Measurements from ENCODE around the gene SEL1L2. TPM values are rescaled to one million over a fixed set of nuclear protein-coding genes. Genes with fewer than 3 reads are reported as not detected.
A peak's percentile ranks its signal among the peaks of the same experiment; 100 is the strongest.
"Not testable (repeated sequence)": the region's sequence is repeated elsewhere in the genome, so short reads cannot be mapped to it uniquely, and the experiment has no call there.

Gene SEL1L2
- total and polyA plus RNA-seq, 4 donors, result not detected

DNA sequence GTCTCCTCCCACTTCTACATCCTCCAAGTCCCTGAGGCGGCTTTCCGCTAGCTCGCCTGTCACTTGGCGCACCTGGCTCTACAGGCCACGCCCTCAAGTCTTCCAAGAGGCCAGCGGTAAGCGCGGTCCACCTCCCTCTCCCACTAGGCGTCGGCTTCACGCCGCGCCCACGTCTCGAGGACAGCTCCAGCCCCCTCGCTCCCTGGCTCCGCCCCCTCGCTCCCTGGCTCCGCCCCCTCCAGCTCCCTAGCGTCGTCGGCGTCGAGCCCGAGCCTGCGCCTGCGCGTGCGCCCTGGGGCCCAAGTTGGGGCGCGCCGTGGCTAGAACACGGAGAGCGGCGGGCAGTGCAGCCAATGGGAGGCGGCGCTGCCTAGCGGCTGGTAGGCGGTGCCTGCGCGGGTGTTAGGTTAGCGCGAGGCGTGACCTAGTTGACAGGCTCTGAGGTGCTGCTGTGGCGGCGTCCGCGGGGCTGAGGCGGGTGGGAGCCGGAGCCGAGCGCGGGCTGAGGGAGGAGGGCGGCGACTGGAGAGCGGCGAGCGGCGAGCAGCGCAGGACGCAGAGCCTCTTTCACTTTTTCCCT, 4.8 kb upstream of the SEL1L2 start, which contains the start of gene MACROD2:
MACROD2 (plus strand) TSS at position 431 of the 580 bp plus-strand sequence.
- no peaks in the 10 kb centered on the region for H3K36me3 ChIP-seq (ENCODE audit: control insufficient read depth in 4 of 4, insufficient read depth in 4 of 4, low read length in 4 of 4)
- peaks cover 0 to 14% (median 8%) of the 10 kb centered on the region in 3 donors for H3K27me3 ChIP-seq (ENCODE audit: control insufficient read depth in 3 of 3, insufficient read depth in 3 of 3, low read length in 2 of 3)
- TF ChIP-seq, protein P1, sequence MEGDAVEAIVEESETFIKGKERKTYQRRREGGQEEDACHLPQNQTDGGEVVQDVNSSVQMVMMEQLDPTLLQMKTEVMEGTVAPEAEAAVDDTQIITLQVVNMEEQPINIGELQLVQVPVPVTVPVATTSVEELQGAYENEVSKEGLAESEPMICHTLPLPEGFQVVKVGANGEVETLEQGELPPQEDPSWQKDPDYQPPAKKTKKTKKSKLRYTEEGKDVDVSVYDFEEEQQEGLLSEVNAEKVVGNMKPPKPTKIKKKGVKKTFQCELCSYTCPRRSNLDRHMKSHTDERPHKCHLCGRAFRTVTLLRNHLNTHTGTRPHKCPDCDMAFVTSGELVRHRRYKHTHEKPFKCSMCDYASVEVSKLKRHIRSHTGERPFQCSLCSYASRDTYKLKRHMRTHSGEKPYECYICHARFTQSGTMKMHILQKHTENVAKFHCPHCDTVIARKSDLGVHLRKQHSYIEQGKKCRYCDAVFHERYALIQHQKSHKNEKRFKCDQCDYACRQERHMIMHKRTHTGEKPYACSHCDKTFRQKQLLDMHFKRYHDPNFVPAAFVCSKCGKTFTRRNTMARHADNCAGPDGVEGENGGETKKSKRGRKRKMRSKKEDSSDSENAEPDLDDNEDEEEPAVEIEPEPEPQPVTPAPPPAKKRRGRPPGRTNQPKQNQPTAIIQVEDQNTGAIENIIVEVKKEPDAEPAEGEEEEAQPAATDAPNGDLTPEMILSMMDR (IDR thresholded peaks at IDR 0.05; ENCODE audit: control extremely low read depth, extremely low read depth), result no peak
- peaks cover 0 to 1% (median 0%) of the 10 kb centered on the region in 5 donors for H3K4me1 ChIP-seq (ENCODE audit: control insufficient read depth in 5 of 5, insufficient read depth in 5 of 5, low read length in 5 of 5)
- H3K4me3 ChIP-seq, result peak within 1 kb of the TSS; percentile 89
- 2 to 4% methylated on average over 61 of the region's 61 CpGs for WGBS, 2 donors
- DNase-seq, result peak; percentile 78 to 88 (median 88)
- H3K9ac ChIP-seq (ENCODE audit: insufficient read depth in 1 of 2, low read length in 2 of 2), result no peak within 1 kb of the TSS
- peak within 1 kb of the TSS in 1 of 2 donors; percentile 55 for H3K27ac ChIP-seq (ENCODE audit: low read depth in 1 of 2, low read length in 1 of 2)
- peaks cover 0 to 16% (median 2%) of the 10 kb centered on the region in 4 donors for H3K9me3 ChIP-seq (ENCODE audit: control insufficient read depth in 4 of 4, insufficient read depth in 3 of 4, low read length in 3 of 4)
- peak; percentile 98 for ATAC-seq (ENCODE audit: insufficient read depth, low FRiP score)

DNA sequence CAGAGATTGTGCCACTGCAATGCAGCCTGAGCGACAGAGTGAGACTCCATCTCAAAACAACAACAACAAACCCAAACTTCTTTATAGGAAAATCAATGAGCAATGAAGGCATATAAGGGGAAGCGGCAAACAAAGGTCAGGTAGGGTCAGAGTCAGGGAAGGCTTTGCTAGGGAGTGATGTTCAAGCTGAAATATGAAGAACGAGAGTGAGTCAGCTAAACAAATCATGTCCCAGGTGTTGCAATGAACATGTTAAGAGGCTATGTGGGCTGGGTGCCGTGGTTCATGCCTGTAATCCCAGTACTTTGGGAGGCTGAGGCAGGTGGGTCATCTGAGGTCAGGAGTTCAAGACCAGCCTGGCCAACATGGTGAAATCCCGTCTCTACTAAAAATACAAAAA, 1.5 kb upstream of the SEL1L2 start:
- WGBS, 2 donors, result 92 to 97% methylated on average over 5 of the region's 5 CpGs
- not testable (repeated sequence) for H3K4me3 ChIP-seq; ATAC-seq (ENCODE audit: insufficient read depth, low FRiP score); DNase-seq; H3K36me3 ChIP-seq (ENCODE audit: control insufficient read depth in 4 of 4, insufficient read depth in 4 of 4, low read length in 4 of 4); H3K4me1 ChIP-seq (ENCODE audit: control insufficient read depth in 5 of 5, insufficient read depth in 5 of 5, low read length in 5 of 5); H3K9ac ChIP-seq (ENCODE audit: insufficient read depth in 1 of 2, low read length in 2 of 2); H3K27me3 ChIP-seq (ENCODE audit: control insufficient read depth in 3 of 3, insufficient read depth in 3 of 3, low read length in 2 of 3); H3K27ac ChIP-seq (ENCODE audit: low read depth in 1 of 2, low read length in 1 of 2)
- H3K9me3 ChIP-seq (ENCODE audit: control insufficient read depth in 4 of 4, insufficient read depth in 3 of 4, low read length in 3 of 4), result peaks cover 0 to 16% (median 3%) of the 10 kb centered on the region in 4 donors

DNA sequence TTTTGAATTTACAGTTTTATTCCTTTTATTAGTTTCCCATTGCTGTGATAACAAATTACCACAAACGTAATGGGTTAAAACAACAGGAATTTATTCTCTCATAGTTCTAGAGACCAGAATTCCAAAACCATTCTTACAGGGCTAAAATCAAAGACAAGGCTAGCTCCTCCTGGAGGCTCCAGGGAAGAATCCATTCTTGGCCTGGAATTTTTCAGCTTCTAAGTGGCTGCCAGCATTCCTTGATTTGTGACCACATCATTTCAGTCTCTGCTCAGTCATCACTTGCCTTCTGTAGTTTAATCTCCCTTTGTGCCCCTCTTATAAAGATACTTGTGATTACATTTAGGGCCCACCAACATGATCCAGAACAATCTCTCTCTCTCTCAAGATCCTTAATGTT, 897 bp upstream of the SEL1L2 start:
- peaks cover 0 to 1% (median 0%) of the 10 kb centered on the region in 5 donors for H3K4me1 ChIP-seq (ENCODE audit: control insufficient read depth in 5 of 5, insufficient read depth in 5 of 5, low read length in 5 of 5)
- no peak for DNase-seq
- TF ChIP-seq, protein P1 (IDR thresholded peaks at IDR 0.05; ENCODE audit: control extremely low read depth, extremely low read depth), result no peak
- H3K4me3 ChIP-seq, result no peak overlapping the region
- peaks cover 0 to 2% (median 2%) of the 10 kb centered on the region in 3 donors for H3K27me3 ChIP-seq (ENCODE audit: control insufficient read depth in 3 of 3, insufficient read depth in 3 of 3, low read length in 2 of 3)
- no peaks in the 10 kb centered on the region for H3K36me3 ChIP-seq (ENCODE audit: control insufficient read depth in 4 of 4, insufficient read depth in 4 of 4, low read length in 4 of 4)
- H3K27ac ChIP-seq (ENCODE audit: low read depth in 1 of 2, low read length in 1 of 2), result no peak overlapping the region
- H3K9ac ChIP-seq (ENCODE audit: insufficient read depth in 1 of 2, low read length in 2 of 2), result no peak overlapping the region
- H3K9me3 ChIP-seq (ENCODE audit: control insufficient read depth in 4 of 4, insufficient read depth in 3 of 4, low read length in 3 of 4), result peaks cover 0 to 16% (median 3%) of the 10 kb centered on the region in 4 donors
- 89 to 96% methylated on average over 1 of the region's 1 CpG for WGBS, 2 donors
- no peak for ATAC-seq (ENCODE audit: insufficient read depth, low FRiP score)

DNA sequence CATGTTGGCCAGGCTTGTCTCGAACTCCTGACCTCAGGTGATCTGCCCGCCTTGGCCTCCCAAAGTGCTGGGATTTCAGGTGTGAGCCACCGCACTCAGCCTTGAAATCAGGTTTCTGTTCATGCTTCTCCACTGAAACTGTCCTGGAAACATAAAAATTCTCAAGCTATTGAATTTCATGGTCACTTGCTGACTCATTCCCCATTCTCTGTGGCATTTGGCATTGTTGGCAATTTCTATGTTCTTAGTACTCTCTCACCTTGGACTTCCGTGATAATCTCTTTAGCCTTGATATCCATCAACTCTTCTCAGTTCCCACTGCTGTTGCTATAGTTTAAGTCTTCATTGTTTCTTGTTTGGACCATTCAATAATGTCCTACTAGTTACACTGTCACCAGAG, 6.2 kb downstream of the SEL1L2 start:
- Histone ChIP-seq H3K36me3 (ENCODE audit: control insufficient read depth in 4 of 4, insufficient read depth in 4 of 4, low read length in 4 of 4) (no peaks in the 10 kb centered on the region), H3K4me3 (no peak overlapping the region), H3K27me3 (ENCODE audit: control insufficient read depth in 3 of 3, insufficient read depth in 3 of 3, low read length in 2 of 3) (no peaks in the 10 kb centered on the region), H3K27ac (ENCODE audit: low read depth in 1 of 2, low read length in 1 of 2) (no peak overlapping the region), H3K4me1 (ENCODE audit: control insufficient read depth in 5 of 5, insufficient read depth in 5 of 5, low read length in 5 of 5) (no peaks in the 10 kb centered on the region), H3K9ac (ENCODE audit: insufficient read depth in 1 of 2, low read length in 2 of 2) (no peak overlapping the region), H3K9me3 (ENCODE audit: control insufficient read depth in 4 of 4, insufficient read depth in 3 of 4, low read length in 3 of 4) (no peaks in the 10 kb centered on the region)
- 78 to 79% methylated on average over 4 of the region's 4 CpGs for WGBS, 2 donors
- DNase-seq (no peak), ATAC-seq (ENCODE audit: insufficient read depth, low FRiP score) (no peak)
- TF ChIP-seq, protein P1 (IDR thresholded peaks at IDR 0.05; ENCODE audit: control extremely low read depth, extremely low read depth), result no peak
